AG09309 (cell line): ENCODE data around the gene CHRDL2.

Experiments used
- DNase-seq: peaks from one replicate; pipeline ENCODE4 v3.0.0-alpha.2; 2010; ENCODE audit warnings: low read depth
- H3K4me3 ChIP-seq: 2 replicates; pipeline ENCODE4 v1.5.1; 2011; ENCODE audit warnings: mild to moderate bottlenecking, low read depth, low read length, moderate library complexity; ENCODE audit not compliant: control insufficient read depth
- CTCF ChIP-seq: IDR thresholded peaks from 2 replicates; pipeline ENCODE4 v1.5.1; 2011; ENCODE audit warnings: mild to moderate bottlenecking, low read depth, low read length, inconsistent platforms; ENCODE audit not compliant: insufficient read depth, control insufficient read depth; ENCODE audit errors: missing control alignments

Gene CHRDL2

GRCh38 chr11:74687237-74688023 lies 43.8 kb downstream of the CHRDL2 start:
- no peak overlapping the region for H3K4me3 ChIP-seq
- TF ChIP-seq CTCF: no peak
- DNase-seq: no peak

- DNase-seq: peak; percentile 59
- no peak overlapping the region for H3K4me3 ChIP-seq
- TF ChIP-seq CTCF: peak; percentile 38
Measured at GRCh38 chr11:74686792-74687191, 44.4 kb downstream of the CHRDL2 start.

- no peak overlapping the region for H3K4me3 ChIP-seq
- TF ChIP-seq CTCF: no peak
- DNase-seq: no peak
Measured at GRCh38 chr11:74685905-74686304, 45.3 kb downstream of the CHRDL2 start.

GRCh38 chr11:74685338-74685737 lies 45.9 kb downstream of the CHRDL2 start:
- no peak for TF ChIP-seq CTCF
- no peak for DNase-seq
- no peak overlapping the region for H3K4me3 ChIP-seq

GRCh38 chr11:74684661-74685060 lies 46.6 kb downstream of the CHRDL2 start:
- H3K4me3 ChIP-seq: no peak overlapping the region
- TF ChIP-seq CTCF: no peak
- no peak for DNase-seq

GRCh38 chr11:74683941-74684481 lies 47.2 kb downstream of the CHRDL2 start:
- DNase-seq: no peak
- TF ChIP-seq CTCF: no peak
- no peak overlapping the region for H3K4me3 ChIP-seq
